NAMALWA (cell line): ENCODE results near the gene NCDN.
"Not testable (repeated sequence)": the region's sequence is repeated elsewhere in the genome, so short reads cannot be mapped to it uniquely, and the experiment has no call there.

Experiments used
- DNase-seq: peaks from one replicate; pipeline ENCODE4 v3.0.0-alpha.2; 2015; ENCODE audit warnings: low spot score

Gene NCDN

DNA sequence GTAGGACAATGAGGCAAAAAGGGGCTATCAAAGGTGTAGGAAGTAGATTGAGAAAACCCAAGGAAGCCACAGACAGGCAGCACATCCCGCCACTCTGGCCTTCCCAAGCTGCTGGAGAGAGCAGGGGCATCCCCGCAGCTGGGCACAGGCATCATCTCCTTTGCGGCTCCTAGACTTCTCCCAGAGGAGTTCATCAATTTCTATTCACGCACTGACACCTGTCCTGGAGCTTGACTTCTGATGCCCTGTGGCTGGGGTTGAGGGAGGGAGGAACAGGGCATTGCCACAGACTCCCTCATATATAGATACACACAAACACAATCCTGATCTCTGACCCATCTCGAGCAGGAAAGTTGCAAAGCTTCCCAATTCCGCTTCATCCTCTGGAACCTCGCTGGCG, 13.7 kb downstream of the NCDN start:
- no peak for DNase-seq

DNA sequence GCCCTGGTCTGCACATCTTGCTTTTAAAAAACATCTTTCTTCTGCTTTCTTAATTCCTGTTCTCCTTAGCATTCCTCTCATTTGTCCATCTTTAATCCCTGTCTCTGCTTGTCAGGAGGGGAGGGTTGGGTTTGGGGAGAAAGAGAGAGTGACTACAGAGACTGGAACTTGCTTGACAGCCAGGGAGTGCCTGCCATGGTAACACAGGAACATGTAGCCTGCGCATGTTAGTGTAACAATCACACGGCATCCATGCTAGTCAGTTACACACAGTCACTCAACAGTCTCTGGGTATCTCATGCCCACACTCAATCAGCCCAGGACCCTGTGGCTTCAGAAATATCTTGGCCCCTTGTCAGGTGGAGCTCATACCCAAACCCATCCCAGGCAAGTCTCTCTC, 14.7 kb downstream of the NCDN start:
- no peak for DNase-seq

DNA sequence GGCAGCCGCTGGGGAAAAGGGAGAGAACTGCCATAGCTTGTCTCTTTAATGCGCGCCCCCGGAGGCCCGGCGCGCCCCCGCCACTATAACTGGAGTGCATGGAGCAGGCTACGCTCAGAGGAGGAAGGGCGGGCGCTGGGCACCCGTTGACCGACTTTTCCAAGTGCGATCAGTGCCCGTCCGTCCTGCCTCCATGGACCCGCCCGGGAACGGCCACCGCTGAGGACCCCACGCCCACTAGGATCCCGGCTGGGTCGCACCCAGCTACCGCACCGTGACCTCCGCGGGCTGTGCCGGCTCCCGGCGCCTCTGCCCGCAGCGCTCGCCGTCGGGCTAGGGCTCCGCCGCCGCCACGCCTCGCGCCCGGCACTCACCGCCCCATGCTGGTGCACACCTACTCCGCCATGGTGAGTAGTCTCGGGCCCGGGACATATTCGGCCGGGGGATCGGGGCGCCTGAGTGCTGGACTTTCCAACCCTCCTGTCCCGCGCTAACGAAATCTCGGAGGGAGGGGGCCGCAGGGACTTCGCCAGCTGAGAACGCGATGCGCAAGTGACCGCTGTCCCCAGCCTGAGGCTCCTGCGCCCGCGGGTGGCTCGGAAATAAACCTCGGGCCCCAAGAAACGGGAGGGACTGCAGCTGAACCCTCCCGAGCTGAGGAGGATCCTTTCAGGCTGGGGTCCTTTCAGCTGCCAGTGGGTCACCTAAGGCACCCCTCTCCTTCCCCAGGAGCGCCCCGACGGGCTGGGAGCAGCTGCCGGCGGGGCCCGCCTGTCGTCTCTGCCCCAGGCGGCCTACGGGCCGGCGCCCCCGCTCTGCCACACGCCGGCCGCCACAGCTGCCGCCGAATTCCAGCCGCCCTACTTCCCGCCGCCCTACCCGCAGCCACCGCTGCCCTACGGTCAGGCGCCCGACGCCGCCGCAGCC, 15.9 kb downstream of the NCDN start, which contains the start of gene TFAP2E:
TSS of gene TFAP2E (plus strand) at position 117 of the 927 bp plus-strand sequence. CDS start at position 381, 264 bp downstream.
- DNase-seq: no peak

DNA sequence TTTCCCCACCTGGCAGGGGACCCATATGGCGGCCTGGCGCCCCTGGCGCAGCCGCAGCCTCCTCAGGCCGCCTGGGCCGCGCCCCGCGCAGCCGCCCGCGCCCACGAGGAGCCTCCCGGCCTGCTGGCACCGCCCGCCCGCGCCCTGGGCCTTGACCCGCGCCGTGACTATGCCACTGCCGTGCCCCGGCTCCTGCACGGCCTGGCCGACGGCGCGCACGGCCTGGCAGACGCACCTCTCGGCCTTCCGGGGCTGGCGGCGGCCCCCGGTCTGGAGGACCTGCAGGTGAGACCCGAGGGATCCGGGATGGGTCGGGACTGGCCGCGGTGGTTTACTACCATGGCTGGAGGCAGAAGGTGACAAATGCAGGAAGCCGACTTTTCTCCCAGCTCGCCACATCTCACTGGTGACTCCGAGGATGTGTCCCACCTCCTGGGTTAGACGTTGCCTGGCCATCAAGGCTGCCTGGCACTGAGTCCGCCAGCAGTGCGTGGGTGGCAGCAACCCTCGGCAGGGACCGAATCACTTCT, 16.6 kb downstream of the NCDN start:
- no peak for DNase-seq

DNA sequence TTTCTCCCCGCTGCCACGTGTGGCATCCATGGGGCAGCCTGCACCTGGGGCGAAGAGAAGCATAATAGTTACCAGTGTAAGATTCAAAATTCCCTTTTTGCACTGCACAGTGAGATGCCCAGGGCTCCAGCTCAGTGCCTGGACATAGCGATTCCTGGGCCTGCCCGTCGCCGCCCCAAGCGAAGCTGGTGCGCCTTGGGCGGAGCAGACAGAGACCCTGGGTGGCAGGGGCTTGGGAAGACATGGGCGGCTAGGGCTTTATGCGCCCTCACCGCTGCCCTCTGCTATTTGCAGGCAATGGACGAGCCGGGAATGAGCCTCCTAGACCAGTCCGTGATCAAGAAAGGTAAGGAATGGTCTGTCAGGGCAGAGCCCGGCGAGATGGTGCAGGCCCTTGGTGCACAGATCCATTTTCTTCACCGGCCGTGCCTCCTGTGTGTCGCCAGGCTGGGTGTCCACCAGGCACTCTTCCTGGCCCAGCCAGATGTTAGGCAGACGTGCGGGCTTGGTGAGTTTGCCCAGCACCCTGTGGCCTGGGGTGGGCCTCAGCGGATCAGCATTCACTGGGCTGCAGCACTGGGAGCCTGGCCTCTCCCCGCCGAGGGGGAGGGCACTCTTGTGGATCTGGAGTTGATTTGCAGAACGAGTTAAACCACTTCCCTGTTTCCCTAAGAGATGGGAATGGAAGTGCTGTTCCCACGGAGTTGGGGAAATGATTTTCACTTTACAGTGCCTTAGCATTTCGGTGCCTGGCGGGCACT, 17.2 kb downstream of the NCDN start:
- DNase-seq: no peak

DNA sequence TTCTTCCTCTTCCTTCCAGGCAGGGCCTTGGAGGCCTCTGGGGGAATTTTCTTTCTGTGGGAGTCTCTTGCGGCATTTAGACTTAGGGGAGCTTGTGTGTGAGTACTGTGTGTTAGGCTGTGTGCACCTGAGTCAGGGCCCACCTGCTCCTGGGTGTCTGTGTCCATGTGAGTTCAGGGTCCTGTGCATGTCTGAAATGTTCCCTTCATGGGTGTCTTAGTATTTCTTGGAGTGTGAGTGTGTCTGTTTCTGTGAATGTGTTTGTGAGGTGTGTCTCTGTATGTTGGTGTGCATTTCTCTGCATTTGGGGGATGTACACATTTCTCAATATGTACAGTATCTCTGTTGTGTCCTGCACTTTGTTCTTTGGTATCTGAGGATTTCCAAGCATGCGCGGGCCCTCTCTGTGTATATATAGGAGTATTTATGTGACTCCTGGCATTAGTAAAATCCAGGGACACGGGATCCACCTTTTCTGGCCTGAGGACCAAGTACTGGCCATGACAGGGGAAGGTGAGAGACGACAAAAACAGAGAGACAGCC, 17.9 kb downstream of the NCDN start:
- DNase-seq: no peak

DNA sequence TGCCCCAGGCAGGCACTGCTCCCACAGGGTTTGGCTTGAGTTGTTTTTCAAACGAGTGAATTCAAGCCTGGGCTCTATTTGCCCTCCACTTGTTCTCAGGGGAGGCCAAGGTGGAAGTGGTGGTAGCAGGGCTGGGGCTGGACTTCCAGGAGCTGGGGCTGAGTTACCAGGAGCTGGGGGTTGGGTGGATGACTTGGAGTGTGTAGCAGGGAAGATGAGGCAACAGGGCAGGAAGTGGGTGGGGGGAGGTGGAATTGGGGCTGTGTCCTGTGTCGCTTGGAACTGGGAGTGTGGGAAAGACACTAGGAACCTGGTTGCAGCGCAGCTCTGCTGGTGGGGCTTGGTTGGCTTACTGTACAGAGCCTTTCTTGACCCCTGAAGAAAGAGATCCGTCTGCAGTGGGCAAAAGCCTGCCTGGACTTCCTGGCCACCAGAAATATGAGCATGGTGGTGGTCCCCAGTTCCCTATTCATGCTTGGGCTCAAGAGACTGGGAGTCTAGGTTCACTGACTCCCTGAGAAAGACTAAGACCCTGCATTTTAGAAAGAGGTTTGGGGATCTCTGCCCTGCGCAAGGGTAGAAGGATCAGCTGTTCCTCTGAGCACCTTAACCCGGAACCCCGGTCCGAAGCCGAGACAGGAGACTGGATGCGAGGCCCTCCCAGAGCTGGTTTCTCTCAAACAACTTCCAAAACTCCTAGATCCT, 18.6 kb downstream of the NCDN start:
- DNase-seq: no peak

DNA sequence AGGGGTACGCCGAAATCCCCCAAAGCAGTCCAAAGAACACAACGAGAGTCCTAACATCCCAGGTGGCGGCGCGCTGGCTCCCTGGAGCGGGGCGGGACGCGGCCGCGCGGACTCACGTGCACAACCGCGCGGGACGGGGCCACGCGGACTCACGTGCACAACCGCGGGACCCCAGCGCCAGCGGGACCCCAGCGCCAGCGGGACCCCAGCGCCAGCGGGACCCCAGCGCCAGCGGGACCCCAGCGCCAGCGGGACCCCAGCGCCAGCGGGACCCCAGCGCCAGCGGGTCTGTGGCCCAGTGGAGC, 19.1 kb downstream of the NCDN start:
- DNase-seq: not testable (repeated sequence)

DNA sequence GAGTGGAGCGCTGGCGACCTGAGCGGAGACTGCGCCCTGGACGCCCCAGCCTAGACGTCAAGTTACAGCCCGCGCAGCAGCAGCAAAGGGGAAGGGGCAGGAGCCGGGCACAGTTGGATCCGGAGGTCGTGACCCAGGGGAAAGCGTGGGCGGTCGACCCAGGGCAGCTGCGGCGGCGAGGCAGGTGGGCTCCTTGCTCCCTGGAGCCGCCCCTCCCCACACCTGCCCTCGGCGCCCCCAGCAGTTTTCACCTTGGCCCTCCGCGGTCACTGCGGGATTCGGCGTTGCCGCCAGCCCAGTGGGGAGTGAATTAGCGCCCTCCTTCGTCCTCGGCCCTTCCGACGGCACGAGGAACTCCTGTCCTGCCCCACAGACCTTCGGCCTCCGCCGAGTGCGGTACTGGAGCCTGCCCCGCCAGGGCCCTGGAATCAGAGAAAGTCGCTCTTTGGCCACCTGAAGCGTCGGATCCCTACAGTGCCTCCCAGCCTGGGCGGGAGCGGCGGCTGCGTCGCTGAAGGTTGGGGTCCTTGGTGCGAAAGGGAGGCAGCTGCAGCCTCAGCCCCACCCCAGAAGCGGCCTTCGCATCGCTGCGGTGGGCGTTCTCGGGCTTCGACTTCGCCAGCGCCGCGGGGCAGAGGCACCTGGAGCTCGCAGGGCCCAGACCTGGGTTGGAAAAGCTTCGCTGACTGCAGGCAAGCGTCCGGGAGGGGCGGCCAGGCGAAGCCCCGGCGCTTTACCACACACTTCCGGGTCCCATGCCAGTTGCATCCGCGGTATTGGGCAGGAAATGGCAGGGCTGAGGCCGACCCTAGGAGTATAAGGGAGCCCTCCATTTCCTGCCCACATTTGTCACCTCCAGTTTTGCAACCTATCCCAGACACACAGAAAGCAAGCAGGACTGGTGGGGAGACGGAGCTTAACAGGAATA, 19.7 kb downstream of the NCDN start:
- DNase-seq: peak; percentile 62

DNA sequence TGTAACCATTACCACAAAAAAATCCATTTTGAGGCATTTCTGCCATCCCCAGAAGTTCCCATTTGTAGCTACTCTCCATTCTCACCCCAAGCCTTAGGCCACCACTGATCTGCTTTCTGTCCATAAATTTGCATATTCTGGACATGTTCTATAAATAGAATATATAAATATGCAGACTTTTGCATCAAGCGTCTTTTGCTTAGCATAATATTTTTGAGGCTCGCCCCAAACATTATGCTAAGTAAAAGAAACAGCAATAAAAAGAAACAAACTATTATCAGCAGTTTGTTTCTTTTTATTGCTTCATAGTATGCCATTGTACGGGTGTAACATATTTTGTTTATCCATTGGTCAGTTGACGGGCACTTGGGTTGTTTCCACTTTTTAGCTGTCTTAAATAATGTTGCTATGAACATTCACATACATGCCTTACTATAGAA, 23.4 kb downstream of the NCDN start:
- DNase-seq: no peak

DNA sequence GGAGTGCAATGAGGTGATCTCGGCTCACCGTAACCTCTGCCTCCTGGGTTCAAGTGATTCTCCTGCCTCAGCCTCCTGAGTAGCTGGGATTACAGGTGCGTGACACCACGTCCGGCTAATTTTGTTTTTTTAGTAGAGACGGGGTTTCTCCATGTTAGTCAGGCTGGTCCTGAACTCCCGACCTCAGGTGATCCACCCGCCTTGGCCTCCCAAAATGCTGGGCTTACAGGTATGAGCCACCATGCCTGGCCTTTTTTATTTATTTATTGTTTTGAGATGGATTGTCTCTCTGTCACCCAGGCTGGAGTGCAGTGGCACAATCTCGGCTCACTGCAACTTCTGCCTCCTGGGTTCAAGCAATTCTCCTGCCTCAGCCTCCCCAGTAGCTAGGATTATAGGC, 24.0 kb downstream of the NCDN start:
- DNase-seq: not testable (repeated sequence)

DNA sequence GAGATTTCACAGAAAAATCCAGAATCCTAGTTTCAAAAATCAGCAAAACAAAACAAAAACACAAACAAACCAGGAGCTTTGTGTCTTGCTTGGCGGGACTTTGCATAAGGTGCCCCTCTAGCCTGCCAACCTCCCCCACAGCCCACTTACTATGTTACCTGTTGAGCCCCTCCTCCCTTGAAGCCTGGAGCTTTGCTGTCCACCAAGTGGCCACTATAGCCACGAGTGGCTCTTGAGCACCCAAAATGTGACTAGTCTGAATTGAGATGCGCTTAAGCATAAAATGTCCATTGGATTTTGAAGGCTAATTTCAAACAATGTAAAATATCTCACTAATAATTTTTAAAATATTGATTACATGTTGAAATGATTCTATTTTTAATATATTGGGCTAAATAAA, 27.7 kb downstream of the NCDN start:
- DNase-seq: no peak

DNA sequence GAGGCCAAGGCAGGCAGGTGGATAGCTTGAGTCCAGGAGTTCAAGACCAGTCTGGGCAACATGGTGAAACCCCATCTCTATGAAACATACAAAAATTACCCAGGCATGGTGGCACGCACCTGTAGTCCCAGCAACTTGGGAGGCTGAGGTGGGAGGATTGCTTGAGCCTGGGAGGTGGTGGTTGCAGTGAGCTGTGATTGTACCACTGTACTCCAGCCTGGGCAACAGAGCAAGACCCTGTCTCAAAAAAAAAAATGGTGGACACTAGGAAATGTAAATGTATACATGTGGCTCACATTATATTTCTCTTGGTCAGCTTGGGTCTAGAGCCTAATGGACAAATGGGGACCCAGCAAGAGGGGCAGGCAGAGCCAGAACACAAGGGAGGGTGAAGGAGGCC, 28.2 kb downstream of the NCDN start:
- DNase-seq: not testable (repeated sequence)

DNA sequence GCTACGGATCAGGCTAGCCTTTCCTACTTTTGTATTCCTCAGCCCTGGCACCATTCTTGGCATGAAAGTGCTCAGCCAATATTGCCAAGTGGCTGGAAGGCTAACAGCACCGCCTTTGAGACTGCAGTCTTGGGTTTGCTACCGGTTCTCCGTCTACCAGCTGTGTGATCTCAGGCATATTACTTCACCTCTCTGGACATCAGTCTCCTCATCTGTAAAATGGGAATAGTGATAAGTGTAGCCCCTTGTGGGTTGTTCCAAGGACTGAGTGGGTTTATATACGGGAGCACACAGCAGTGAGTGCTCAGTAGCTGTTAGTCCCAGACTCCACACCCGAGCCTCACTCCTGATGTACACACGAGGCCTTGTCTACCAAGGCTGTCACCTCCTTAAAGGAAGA, 29.2 kb downstream of the NCDN start:
- DNase-seq: no peak

DNA sequence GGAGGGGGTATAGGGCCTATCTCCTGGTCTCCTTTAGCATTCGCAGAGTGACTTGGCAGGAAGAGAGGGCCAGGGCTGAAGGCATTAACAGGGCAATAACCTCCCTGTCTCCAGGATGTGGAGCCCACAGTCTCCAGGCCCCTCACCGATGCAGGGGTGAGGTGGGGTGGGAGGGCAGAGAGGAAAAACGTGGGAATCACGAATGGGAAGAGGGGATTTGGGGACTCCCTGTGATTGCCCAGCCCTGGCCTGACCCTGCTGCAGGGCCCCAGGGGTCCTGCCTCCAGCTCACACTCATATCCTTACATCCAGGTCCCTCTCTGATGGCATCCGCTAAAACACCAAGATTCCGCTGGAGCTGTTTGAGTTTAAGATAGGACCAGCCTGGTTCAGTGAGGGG, 30.1 kb downstream of the NCDN start:
- DNase-seq: no peak

DNA sequence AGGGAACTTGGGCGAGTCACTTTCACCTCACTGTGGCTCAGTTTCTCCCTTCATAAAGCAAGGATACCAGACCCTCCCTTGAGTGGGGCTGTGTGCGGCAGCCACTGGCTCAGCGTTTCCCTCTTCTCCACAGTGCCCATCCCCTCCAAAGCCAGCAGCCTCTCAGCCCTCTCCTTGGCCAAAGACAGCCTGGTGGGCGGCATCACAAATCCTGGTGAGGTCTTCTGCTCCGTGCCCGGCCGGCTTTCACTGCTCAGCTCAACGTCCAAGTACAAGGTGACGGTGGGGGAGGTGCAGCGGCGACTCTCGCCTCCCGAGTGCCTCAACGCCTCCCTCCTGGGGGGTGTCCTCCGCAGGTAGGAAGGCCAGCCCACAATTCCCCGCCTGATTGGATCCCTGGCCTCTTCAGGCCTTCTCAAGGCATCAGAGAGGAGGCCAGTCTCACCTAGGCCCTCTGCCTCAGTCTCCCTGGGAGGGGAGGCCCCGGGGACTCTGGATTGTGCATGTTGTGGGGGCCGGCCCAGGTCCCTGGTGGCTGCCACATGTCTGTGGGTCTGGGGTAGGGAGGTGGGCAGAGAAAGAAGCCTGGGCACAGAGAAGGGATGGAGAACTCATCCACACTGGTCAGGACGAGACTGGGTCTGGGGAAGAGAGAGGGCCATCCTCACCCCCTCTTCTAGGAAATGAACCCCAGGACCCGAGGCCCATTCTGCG, 30.8 kb downstream of the NCDN start:
- no peak for DNase-seq

DNA sequence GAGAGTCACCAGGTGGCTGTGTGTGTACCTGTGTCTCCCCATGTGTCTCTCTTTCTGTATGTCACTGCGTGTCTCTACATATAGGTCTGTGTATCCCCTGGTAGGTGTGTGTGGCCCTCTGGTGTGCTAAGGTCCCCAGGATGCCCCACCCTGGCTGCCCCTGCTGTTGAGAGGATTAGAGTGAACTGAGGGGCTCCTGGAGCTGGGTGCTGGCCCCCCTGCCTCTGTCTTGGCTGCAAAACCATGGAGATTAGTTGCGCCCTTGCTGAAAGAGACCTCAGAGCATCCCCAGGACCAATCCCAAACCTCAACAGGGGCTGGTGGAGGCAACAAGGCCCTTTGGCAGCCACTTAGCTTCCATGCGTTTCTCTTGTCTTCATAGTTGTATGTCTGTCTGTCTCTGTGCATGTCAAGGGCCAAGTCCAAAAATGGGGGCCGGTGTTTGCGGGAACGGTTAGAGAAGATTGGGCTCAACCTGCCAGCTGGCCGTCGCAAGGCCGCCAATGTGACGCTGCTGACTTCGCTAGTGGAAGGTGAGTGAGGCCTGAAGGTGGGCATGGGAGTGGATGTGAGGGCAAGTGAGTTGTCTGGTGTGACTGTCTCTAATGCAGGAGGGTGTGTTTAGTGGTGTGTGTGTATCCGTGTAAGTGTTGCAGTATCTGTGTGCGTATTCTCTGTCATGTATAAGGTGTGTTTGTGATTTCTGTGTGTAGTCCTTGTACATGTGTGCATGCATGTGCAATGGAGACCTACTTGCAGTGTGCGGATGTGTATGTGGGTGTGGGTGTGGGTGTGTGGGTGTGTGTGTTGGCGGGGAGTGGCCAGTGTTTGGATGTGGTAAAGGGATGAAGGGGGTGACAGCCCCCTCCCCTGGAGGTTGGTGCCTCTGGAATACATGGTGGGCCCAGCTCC, 32.2 kb downstream of the NCDN start:
- DNase-seq: no peak

DNA sequence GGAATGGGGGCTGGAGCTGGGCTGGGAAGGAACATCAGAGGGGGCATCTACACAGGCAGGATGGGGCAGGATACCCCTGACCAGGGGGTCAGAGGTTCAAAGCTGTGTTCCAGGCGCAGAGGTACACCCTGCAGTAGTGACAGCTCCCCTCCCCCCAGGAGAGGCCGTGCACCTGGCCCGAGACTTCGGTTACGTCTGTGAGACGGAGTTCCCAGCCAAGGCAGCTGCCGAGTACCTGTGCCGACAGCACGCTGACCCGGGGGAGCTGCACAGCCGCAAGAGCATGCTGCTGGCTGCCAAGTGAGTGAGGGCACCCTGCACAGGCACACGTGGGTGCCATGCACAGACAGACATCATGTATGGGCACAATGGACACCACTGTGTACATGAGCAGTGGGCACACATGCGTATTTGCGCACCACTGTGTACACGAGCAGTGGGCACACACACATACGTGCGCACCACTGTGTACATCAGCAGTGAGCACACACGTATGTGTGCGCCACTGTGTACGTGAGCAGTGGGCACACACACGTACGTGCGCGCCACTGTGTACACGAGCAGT, 33.0 kb downstream of the NCDN start:
- DNase-seq: no peak

DNA sequence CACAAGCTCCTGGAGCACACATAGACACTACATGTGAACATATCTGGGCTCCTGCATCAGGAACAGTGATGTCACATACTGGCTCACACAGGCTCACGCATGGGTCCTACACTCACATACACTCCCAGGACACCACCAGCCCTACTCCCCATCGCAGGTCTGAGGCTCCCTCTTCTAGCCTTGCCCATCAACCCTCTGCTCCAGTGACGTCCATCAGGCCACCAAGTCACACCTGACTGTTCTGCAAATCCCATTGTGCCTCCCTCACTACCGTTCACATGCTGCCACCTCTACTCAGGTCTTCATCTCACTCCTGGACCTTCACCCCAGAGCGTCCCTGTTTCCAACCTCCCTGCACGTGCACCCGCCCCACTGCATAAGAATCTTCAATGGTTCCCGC, 33.6 kb downstream of the NCDN start:
- no peak for DNase-seq
